GM10266 (cell line): ENCODE measurements around the gene ARMH1.

Source experiments
- DNase-seq: peaks from one replicate; pipeline ENCODE4 v3.0.0; 2012; ENCODE audit errors: extremely low spot score
- CTCF ChIP-seq: IDR thresholded peaks from 2 replicates; pipeline ENCODE4 v1.5.1; 2012; ENCODE audit warnings: mild to moderate bottlenecking, low read depth; ENCODE audit not compliant: control insufficient read depth, insufficient read depth; ENCODE audit errors: missing control alignments

Gene ARMH1

GRCh38 chr1:44707959-44708831, 33.7 kb downstream of the ARMH1 start:
- TF ChIP-seq CTCF = peak; percentile 62
- DNase-seq = no peak

- no peak for DNase-seq
- TF ChIP-seq CTCF = no peak
Observed at GRCh38 chr1:44713321-44713781, 38.8 kb downstream of the ARMH1 start.

- no peak for DNase-seq
Observed at GRCh38 chr1:44714532-44714931, 40.0 kb downstream of the ARMH1 start.

GRCh38 chr1:44714944-44715571, 40.5 kb downstream of the ARMH1 start:
- DNase-seq = peak; percentile 76
- peak; percentile 94 for TF ChIP-seq CTCF

More at GRCh38 chr1:44714532-44714931, 40.0 kb downstream of the ARMH1 start:
- TF ChIP-seq CTCF = no peak

- no peak for TF ChIP-seq CTCF
- no peak for DNase-seq
Observed at GRCh38 chr1:44717156-44717555, 42.6 kb downstream of the ARMH1 start.

DNA sequence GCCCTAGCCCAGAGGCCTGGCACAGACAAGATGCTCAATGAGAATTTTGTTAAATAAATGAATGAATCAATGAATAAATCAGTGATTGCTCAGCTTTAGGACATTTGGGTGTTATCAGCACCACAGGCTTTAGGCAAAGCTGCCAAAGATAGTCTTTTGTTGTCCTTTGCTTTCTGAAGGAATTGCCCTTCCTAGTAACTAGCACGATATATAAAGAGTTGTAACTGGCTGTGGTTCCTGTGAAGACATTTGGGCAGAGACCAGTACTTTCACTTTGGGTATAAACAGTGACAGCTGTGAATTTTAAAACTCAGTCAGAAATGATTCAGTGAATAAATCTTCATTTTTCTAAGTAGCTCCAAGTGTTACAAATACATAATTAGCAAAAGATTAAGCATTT, 43.1 kb downstream of the ARMH1 start:
- DNase-seq = no peak
- no peak for TF ChIP-seq CTCF

DNA sequence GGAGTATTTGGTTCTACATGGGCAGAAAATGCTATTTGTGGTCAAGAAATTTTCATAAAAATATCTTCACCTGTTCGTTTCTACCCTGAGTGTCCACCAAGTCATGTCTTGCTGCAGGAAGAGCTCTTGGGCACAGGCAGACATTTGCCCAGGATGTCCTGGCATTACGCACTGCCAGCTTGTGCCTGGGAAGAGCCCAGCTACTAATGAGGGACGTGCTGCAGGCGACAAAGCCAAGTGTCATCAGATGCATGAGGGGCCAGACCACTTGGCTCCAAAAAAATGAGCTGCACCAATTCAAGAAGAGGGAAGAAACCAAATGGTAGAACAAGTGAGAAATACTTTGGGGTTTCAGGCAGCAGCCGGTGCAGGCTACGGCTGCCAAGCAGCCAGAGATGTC, 43.6 kb downstream of the ARMH1 start:
- no peak for TF ChIP-seq CTCF

More for the DNA sequence above, 43.6 kb downstream of the ARMH1 start:
- no peak for DNase-seq
